Sigmoid colon (tissue), 7 donors: ENCODE measurements around the gene STRIP2. TPM values are rescaled to one million over a fixed set of nuclear protein-coding genes. Genes with fewer than 3 reads are reported as not detected.
"Not testable (repeated sequence)": the region's sequence is repeated elsewhere in the genome, so short reads cannot be mapped to it uniquely, and the experiment has no call there.

Source experiments
- DNase-seq: peaks from one replicate; pipeline ENCODE4 v3.0.0-alpha.2; 2019
- H3K27ac ChIP-seq, 4 donors: fragments of 200-600 bp; sonication (generic); one replicate each; pipeline ENCODE4 v1.5.1; 2016 to 2019; ENCODE audit warnings: mild to moderate bottlenecking in 1 of 4
- H3K27me3 ChIP-seq, 3 donors: fragments of 200-600 bp; sonication (generic); one replicate each; pipeline ENCODE4 v1.5.1; 2019; ENCODE audit warnings: mild to moderate bottlenecking in 1 of 3
- H3K36me3 ChIP-seq, 4 donors: fragments of 200-600 bp; sonication (generic); one replicate each; pipeline ENCODE4 v1.5.1; 2016 to 2019
- H3K4me1 ChIP-seq, 4 donors: fragments of 200-600 bp; sonication (generic); one replicate each; pipeline ENCODE4 v1.5.1; 2017 to 2019
- H3K4me3 ChIP-seq, 4 donors: fragments of 200-600 bp; sonication (generic); one replicate each; pipeline ENCODE4 v1.5.1; 2017 to 2019; ENCODE audit warnings: mild to moderate bottlenecking in 2 of 4, moderate library complexity in 1 of 4
- H3K9me3 ChIP-seq, 4 donors: fragments of 200-600 bp in 3 of 4; sonication (generic) in 3 of 4; one replicate each; pipeline versions ENCODE4 v1.5.1 to v1.6.1; 2013 to 2019
- EP300 ChIP-seq, 4 donors: sonication (generic); formaldehyde crosslinking; IDR thresholded peaks; one replicate each; pipeline ENCODE4 v1.6.1; 2017; ENCODE audit warnings: antibody characterized with exemption in 4 of 4
- POLR2A ChIP-seq, 2 donors: fragments of 450-650 bp; IDR thresholded peaks; one replicate each; pipeline ENCODE4 v1.6.1; 2016; ENCODE audit warnings: antibody characterized with exemption in 2 of 2, mild to moderate bottlenecking in 2 of 2, moderate library complexity in 2 of 2
- POLR2AphosphoS5 ChIP-seq, 4 donors: sonication (generic); formaldehyde crosslinking; IDR thresholded peaks; one replicate each; pipeline ENCODE4 v1.6.1; 2017; ENCODE audit warnings: antibody characterized with exemption in 4 of 4
- WGBS, 2 donors: extraction: QIAGEN DNeasy Blood & Tissue Kit; methylation state at CpG; one replicate each; pipeline ENCODE4 v1.1.7; 2013; 5-methylcytosine and 5-hydroxymethylcytosine counted together
- intact Hi-C: fragments of 100-400 bp; cut with DNase I; formaldehyde crosslinking; loops from one replicate; pipeline ENCODE4 v1.15.1; 2023
- polyA plus RNA-seq, 3 donors: library from polyadenylated mRNA; stranded (reverse); fragments of 200-250 nt; gene quantifications; one replicate each; pipeline ENCODE4 v1.2.3, GENCODE V29; 2013
- total RNA-seq, 4 donors: library from RNA; depleted of rRNA; stranded (reverse); fragments of >200 nt; gene quantifications; one replicate each; pipeline ENCODE4 v1.1.0, GENCODE V29; 2016
- TF ChIP-seq, protein P1 (sequence below), 4 experiments: fragments of 450-650 bp in 3 of 4; fragments of 200-600 bp in 1 of 4; IDR thresholded peaks; one replicate each; pipeline ENCODE4 v1.5.1; 2016 to 2019; ENCODE audit warnings: antibody characterized with exemption in 4 of 4, mild to moderate bottlenecking in 3 of 4, moderate library complexity in 2 of 4
- donor health status: healthy with polysubstance abuse.
- donor health status: Bipolar disorder and iron deficiency.
- donor health status: healthy.

Gene STRIP2
- total and polyA plus RNA-seq, 7 donors: 0.49 to 4.4 (median 1.0) TPM; not detected in 1

DNA sequence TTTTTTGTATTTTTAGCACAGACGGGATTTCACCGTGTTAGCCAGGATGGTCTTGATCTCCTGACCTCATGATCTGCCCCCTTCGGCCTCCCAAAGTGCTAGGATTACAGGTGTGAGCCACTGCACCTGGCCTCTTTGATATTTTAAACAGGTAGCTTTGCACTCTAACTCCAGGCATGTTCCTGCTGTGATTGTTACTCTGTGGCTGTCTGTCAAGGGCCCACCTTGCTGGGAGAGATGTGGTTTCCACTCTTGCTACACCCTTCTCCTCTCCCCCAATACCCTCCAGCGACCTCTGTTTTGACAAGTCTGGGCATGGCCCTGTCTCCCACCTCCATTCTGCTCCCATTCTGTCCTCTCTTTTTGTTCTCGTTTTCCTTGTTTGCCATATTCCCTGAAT is 85.2 kb downstream of the STRIP2 start:
- Histone ChIP-seq H3K4me1 (no peaks in the 10 kb centered on the region), H3K36me3 (no peaks in the 10 kb centered on the region), H3K27ac (no peak overlapping the region), H3K27me3 (peaks cover 0 to 22% (median 0%) of the 10 kb centered on the region in 3 donors), H3K4me3 (no peak overlapping the region), H3K9me3 (no peaks in the 10 kb centered on the region)
- DNase-seq: no peak
- 43 to 47% methylated on average over 5 of the region's 5 CpGs for WGBS, 2 donors
- intact Hi-C loops: no loop called here
- no peak for TF ChIP-seq POLR2A (IDR thresholded peaks at IDR 0.05)
- TF ChIP-seq, protein P1, sequence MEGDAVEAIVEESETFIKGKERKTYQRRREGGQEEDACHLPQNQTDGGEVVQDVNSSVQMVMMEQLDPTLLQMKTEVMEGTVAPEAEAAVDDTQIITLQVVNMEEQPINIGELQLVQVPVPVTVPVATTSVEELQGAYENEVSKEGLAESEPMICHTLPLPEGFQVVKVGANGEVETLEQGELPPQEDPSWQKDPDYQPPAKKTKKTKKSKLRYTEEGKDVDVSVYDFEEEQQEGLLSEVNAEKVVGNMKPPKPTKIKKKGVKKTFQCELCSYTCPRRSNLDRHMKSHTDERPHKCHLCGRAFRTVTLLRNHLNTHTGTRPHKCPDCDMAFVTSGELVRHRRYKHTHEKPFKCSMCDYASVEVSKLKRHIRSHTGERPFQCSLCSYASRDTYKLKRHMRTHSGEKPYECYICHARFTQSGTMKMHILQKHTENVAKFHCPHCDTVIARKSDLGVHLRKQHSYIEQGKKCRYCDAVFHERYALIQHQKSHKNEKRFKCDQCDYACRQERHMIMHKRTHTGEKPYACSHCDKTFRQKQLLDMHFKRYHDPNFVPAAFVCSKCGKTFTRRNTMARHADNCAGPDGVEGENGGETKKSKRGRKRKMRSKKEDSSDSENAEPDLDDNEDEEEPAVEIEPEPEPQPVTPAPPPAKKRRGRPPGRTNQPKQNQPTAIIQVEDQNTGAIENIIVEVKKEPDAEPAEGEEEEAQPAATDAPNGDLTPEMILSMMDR (IDR thresholded peaks at IDR 0.05): no peak
- TF ChIP-seq POLR2AphosphoS5 (IDR thresholded peaks at IDR 0.05): no peak

DNA sequence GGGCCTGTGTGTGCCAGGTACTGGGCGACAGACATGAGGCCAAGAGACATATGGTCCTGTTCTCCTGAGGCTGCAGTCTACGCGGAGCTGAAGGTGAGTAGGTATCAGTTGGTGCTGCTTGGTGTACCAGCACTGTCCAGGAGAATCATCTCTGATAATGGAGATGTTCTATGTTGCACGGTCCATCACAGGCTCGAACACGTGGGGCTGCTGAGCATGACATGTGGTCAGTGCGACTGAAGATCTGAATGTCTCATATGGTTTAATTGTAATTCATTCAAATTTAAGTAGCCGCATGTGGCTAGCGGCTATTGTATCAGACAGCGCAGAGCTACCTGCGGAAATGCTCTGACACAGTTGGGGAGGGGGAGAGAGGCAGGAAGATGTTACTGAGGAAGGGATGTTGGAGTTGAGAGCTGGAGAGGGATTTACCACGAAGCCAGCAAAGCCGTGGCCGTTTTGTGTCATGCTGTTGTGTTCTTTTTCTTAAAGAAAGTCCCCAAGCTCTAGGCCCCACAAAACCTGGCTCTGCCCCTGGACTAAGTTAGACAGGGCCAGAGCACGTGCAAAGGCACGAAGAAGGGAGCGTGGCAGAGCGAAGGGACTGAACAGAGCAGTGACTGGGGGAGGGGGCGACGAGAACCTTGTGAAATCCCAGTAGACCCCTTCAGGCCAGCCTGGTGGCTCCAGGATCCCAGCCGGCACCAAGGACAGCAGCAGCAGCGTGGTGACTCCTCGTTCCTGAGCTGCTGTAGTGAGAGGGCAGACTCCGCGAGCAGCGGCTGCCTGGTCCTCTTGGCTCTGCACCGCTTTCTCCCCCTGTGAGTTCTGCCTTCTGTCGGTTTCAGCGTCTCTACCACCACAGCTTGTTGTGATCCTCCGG is 88.1 kb downstream of the STRIP2 start:
- Histone ChIP-seq H3K27me3 (peaks cover 0 to 22% (median 0%) of the 10 kb centered on the region in 3 donors), H3K4me3 (no peak overlapping the region), H3K4me1 (no peaks in the 10 kb centered on the region), H3K36me3 (no peaks in the 10 kb centered on the region), H3K27ac (no peak overlapping the region), H3K9me3 (no peaks in the 10 kb centered on the region)
- TF ChIP-seq, protein P1 (IDR thresholded peaks at IDR 0.05): no peak
- no peak for TF ChIP-seq POLR2AphosphoS5 (IDR thresholded peaks at IDR 0.05)
- no peak for TF ChIP-seq POLR2A (IDR thresholded peaks at IDR 0.05)
- no peak for TF ChIP-seq EP300 (IDR thresholded peaks at IDR 0.05)
- intact Hi-C loops: no loop called here
- DNase-seq: no peak
- 50 to 59% methylated on average over 30 of the region's 30 CpGs for WGBS, 2 donors

DNA sequence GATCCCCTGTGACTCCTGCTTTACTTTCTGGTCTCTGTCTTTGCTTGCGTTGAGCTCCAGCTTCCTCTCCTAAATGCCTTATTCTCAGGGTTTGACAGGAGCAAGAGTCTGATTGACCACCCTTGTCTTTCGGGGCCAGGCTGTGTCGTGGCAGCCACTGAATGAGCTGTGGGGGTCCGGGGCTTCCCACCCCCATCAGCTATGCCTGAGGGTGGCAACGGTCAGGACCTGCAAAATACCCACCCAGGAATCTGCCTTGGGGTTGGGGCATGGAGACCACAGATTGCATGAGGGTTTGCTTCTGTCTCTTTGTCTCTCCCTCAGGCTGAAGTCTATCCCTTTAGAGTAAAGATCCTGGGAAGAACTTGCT is 88.7 kb downstream of the STRIP2 start:
- H3K27me3 ChIP-seq: peaks cover 0 to 22% (median 0%) of the 10 kb centered on the region in 3 donors
- no peak overlapping the region for H3K4me3 ChIP-seq
- 58 to 65% methylated on average over 5 of the region's 5 CpGs for WGBS, 2 donors
- H3K9me3 ChIP-seq: no peaks in the 10 kb centered on the region
- intact Hi-C loops: no loop called here
- DNase-seq: no peak
- no peaks in the 10 kb centered on the region for H3K4me1 ChIP-seq
- TF ChIP-seq POLR2A (IDR thresholded peaks at IDR 0.05) (no peak), POLR2AphosphoS5 (IDR thresholded peaks at IDR 0.05) (no peak), EP300 (IDR thresholded peaks at IDR 0.05) (no peak)
- TF ChIP-seq, protein P1 (IDR thresholded peaks at IDR 0.05): no peak
- no peak overlapping the region for H3K27ac ChIP-seq
- H3K36me3 ChIP-seq: no peaks in the 10 kb centered on the region

DNA sequence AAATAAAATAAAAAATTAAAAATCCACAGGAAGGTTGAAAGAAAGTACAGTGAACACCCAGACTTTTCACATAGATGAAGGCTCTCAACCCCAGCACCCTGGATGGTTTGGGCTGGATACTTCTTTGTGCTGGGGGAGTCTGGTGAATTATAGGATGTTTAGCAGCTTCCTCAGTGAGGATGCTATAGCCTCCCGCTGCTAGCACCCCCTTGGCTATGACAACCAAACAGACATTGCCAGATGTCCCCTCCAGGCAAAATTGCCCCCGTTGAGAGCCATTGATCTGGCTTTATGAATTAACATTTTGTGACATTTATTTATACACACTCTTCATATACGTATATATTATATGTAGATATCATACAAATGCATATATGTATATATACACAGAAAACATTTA is 89.7 kb downstream of the STRIP2 start:
- H3K36me3 ChIP-seq: no peaks in the 10 kb centered on the region
- H3K27me3 ChIP-seq: peaks cover 0 to 22% (median 0%) of the 10 kb centered on the region in 3 donors
- H3K27ac ChIP-seq: no peak overlapping the region
- WGBS, 2 donors: 73 to 74% methylated on average over 3 of the region's 3 CpGs
- no peak for TF ChIP-seq EP300 (IDR thresholded peaks at IDR 0.05)
- TF ChIP-seq POLR2A (IDR thresholded peaks at IDR 0.05): no peak
- TF ChIP-seq POLR2AphosphoS5 (IDR thresholded peaks at IDR 0.05): no peak
- TF ChIP-seq, protein P1 (IDR thresholded peaks at IDR 0.05): no peak
- no peak for DNase-seq
- H3K4me3 ChIP-seq: no peak overlapping the region
- H3K4me1 ChIP-seq: no peaks in the 10 kb centered on the region
- intact Hi-C loops: no loop called here
- no peaks in the 10 kb centered on the region for H3K9me3 ChIP-seq

DNA sequence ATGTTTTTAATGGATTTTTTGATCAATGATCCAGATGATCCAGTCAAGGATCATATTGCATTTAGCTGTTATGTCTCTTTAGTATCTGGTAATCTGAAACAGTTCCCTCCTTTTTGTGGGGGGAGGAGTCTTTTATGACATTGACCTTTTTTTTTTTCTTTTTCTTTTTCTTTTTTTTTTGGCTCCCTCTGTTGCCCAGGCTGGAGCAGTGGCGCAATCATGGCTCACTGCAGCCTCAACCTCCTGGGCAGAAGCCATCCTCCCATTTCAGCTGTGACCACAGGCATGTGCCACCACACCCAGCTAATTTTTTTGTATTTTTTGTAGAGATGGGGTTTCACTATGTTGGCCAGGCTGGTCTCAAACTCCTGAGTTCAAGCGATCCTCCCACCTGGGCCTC is 90.2 kb downstream of the STRIP2 start:
- H3K4me1 ChIP-seq, DNase-seq, intact Hi-C loops, H3K4me3 ChIP-seq, H3K36me3 ChIP-seq, H3K9me3 ChIP-seq, H3K27ac ChIP-seq: not testable (repeated sequence)
- peaks cover 0 to 22% (median 0%) of the 10 kb centered on the region in 3 donors for H3K27me3 ChIP-seq
- 80 to 81% methylated on average over 2 of the region's 2 CpGs for WGBS, 2 donors
